HEK293T (cell line): ENCODE results near the gene PTPRO.

Experiments
- ARNT ChIP-seq: fragments of 450-650 bp; IDR thresholded peaks from 2 replicates; pipeline ENCODE4 v1.6.1; 2017; ENCODE audit warnings: mild to moderate bottlenecking
- BHLHE40 ChIP-seq: fragments of 450-650 bp; IDR thresholded peaks from 2 replicates; pipeline ENCODE4 v1.6.1; 2016; ENCODE audit warnings: mild to moderate bottlenecking, moderate library complexity, borderline replicate concordance
- ELF4 ChIP-seq: fragments of 450-650 bp; IDR thresholded peaks from 2 replicates; pipeline ENCODE4 v1.6.1; 2017; ENCODE audit warnings: antibody characterized with exemption
- FOXA1 ChIP-seq: fragments of 450-650 bp; IDR thresholded peaks from 2 replicates; pipeline ENCODE4 v1.6.1; 2016; ENCODE audit warnings: mild to moderate bottlenecking
- FOXK2 ChIP-seq: fragments of 450-650 bp; IDR thresholded peaks from 2 replicates; pipeline ENCODE4 v1.6.1; 2016; ENCODE audit warnings: mild to moderate bottlenecking
- FOXM1 ChIP-seq: fragments of 450-650 bp; IDR thresholded peaks from 2 replicates; pipeline ENCODE4 v1.6.1; 2017; ENCODE audit warnings: mild to moderate bottlenecking, borderline replicate concordance
- L3MBTL2 ChIP-seq: fragments of 450-650 bp; conservative IDR thresholded peaks from 2 replicates; pipeline ENCODE4 v1.6.1; 2016; ENCODE audit warnings: mild to moderate bottlenecking
- LEF1 ChIP-seq: fragments of 450-650 bp; IDR thresholded peaks from 2 replicates; pipeline ENCODE4 v1.6.1; 2017; ENCODE audit warnings: mild to moderate bottlenecking, borderline replicate concordance
- NFRKB ChIP-seq: fragments of 450-650 bp; IDR thresholded peaks from 2 replicates; pipeline ENCODE4 v1.6.1; 2016; ENCODE audit warnings: mild to moderate bottlenecking, moderate library complexity
- PKNOX1 ChIP-seq: fragments of 450-650 bp; IDR thresholded peaks from 2 replicates; pipeline ENCODE4 v1.6.1; 2016
- SP1 ChIP-seq: fragments of 450-650 bp; IDR thresholded peaks from 2 replicates; pipeline ENCODE4 v1.6.1; 2017
- SUZ12 ChIP-seq: fragments of 450-650 bp; IDR thresholded peaks from 2 replicates; pipeline ENCODE4 v1.6.1; 2016; ENCODE audit warnings: mild to moderate bottlenecking
- ZNF384 ChIP-seq: fragments of 450-650 bp; IDR thresholded peaks from 2 replicates; pipeline ENCODE4 v1.6.1; 2016

GRCh38 chr12:15474766-15475165, 152.5 kb downstream of the PTPRO start:
- TF ChIP-seq SP1 (no peak), NFRKB (no peak), FOXA1 (no peak), SUZ12 (no peak), ELF4 (no peak), BHLHE40 (no peak), FOXM1 (no peak), LEF1 (no peak), FOXK2 (no peak), ARNT (no peak), PKNOX1 (no peak), ZNF384 (no peak), L3MBTL2 (no peak)
